ENCODE data around the gene ECSCR.
"Not testable (repeated sequence)": the region's sequence is repeated elsewhere in the genome, so short reads cannot be mapped to it uniquely, and the experiment has no call there.

DNA sequence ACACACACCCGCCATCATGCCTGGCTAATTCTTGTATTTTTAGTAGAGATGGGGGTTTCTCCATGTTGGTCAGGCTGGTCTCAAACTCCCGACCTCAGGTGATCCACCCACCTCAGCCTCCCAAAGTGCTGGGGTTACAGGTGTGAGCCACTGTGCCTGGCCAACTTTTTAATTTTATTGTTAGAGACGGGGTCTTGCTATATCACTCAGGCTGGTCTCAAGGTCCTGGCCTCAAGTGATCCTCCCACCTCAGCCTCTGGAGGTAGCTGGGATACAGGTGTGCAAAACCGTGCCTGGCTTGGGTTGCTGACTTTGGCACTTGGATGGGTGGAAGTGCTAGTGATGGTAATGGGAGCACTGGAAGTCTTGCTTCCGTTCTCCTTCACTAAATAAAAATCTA lies 53.4 kb downstream of the ECSCR start:
- TF ChIP-seq POLR2A, CTCF (IDR thresholded peaks at IDR 0.05): not testable (repeated sequence)

All from testis (tissue), 2 donors.